ENCODE results near the gene PIK3R2.

The PIK3R2 gene

DNA sequence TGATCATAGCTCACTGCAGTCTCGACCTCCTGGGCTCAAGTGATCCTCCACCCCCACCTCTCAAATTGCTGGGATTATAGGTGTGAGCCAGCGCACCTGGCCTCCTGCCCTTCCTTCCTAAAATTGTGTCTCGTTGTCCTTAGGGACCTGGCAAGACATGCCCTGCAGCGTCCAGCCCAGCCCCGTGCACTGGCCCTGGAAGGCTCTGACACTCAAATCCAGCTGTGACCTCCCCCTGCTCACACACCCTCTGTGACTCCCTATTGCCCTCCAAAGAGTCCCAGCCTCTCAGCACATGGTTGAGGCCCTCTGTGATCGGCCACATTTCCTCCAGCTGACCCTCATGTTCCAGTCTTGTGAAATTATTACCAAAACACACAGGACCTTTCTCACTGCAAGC, 45.0 kb downstream of the PIK3R2 start:
- TF ChIP-seq, protein P1, sequence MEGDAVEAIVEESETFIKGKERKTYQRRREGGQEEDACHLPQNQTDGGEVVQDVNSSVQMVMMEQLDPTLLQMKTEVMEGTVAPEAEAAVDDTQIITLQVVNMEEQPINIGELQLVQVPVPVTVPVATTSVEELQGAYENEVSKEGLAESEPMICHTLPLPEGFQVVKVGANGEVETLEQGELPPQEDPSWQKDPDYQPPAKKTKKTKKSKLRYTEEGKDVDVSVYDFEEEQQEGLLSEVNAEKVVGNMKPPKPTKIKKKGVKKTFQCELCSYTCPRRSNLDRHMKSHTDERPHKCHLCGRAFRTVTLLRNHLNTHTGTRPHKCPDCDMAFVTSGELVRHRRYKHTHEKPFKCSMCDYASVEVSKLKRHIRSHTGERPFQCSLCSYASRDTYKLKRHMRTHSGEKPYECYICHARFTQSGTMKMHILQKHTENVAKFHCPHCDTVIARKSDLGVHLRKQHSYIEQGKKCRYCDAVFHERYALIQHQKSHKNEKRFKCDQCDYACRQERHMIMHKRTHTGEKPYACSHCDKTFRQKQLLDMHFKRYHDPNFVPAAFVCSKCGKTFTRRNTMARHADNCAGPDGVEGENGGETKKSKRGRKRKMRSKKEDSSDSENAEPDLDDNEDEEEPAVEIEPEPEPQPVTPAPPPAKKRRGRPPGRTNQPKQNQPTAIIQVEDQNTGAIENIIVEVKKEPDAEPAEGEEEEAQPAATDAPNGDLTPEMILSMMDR (IDR thresholded peaks at IDR 0.05) = no peak
- no peak for TF ChIP-seq ZFX (IDR thresholded peaks at IDR 0.05; ENCODE audit: borderline replicate concordance)
- H3K27ac ChIP-seq = no peak overlapping the region

DNA sequence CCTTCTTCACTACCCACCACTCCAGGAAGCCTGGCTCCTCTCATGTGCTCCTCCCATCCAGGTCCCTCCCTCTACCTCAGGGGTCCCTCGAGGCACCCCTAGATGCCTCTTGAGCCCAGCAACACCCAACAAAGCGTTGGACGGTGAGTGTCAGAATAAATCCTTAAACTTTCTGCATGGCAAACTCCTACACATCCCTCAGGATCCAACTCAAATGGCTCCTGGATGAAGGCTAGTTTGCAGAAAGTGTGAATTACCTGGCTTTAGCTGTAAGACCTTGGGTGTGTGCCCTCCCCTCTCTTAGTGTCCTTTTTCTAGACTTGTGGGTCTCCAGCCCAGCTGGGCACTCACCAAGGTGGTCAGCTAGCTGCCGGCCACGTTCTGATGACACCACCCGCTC, 45.4 kb downstream of the PIK3R2 start:
- no peak for TF ChIP-seq ZFX (IDR thresholded peaks at IDR 0.05; ENCODE audit: borderline replicate concordance)
- TF ChIP-seq, protein P1 (IDR thresholded peaks at IDR 0.05) = no peak
- no peak overlapping the region for H3K27ac ChIP-seq

DNA sequence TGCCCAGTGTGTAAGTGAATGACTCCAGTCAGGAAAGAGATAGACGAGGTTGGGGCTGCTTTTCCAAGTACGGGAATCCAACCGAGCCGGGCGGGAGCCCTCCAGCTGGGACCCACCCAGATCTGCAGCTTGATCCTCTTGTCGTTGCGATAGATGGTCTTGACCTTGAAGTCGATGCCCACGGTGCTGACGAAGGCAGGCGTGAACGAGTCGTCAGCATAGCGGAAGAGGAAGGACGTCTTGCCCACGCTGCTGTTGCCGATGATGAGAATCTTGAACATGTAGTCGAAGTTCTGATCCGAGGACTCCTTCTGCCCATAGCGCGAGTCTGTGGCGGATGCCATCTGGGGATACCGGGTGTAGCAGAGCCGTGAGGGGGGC, 49.4 kb downstream of the PIK3R2 start:
- H3K27ac ChIP-seq = no peak overlapping the region
- TF ChIP-seq, protein P1 (IDR thresholded peaks at IDR 0.05) = no peak
- TF ChIP-seq ZFX (IDR thresholded peaks at IDR 0.05; ENCODE audit: borderline replicate concordance) = no peak

DNA sequence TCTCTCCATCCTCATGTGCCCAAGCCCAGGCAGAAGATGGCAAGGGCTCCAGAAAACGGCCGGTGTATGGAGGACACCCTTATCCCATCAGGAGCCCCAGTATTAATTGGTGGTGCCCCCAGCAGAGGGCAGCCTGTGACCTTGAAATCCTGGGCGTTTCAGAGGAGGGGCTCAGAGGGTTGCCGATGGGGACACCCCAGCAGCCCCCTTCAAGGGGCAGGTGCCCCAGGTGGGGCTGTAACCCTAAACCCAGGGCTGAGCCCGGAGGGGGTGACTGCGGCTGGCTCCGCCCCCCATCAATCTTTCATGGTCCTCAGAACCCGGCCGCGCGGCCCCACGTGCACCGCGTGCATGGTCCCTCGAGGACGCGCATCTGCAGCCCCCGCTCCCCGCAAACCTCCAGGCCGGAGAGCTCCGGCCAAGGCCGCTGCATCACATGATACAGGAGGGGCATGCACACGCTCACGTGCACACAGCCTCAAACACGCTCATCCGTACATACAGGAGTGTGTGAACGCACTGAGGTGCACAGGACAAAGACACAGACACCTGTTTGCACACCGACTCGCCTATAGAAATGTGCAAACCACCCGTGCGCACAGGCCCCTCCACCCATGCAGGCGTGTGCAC, 49.9 kb downstream of the PIK3R2 start:
- TF ChIP-seq ZFX (IDR thresholded peaks at IDR 0.05; ENCODE audit: borderline replicate concordance) = no peak
- TF ChIP-seq, protein P1 (IDR thresholded peaks at IDR 0.05) = peak; percentile 14; the same call in 1 of the 2 replicates

DNA sequence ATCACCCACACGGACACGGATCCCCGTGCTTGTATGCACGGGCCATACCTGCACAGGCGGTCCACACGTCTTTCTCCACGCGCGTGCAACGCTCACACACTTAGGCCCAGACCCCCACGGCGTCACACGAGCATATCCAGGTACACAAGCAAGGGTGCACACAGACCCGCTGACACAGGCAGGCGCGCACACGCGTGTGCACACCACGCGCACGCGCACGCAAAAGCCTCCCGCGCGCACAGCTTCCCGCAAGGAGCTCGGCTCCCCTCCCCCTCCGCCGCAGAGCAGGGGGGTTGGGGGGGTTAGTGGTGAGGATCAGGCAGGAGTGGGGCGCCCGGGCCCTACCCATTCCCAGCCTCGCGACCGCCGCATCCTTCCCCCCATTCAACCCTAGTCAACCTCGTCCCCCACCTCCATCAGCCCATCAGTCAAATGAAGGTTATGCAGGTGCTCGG, 50.5 kb downstream of the PIK3R2 start:
- TF ChIP-seq, protein P1 (IDR thresholded peaks at IDR 0.05) = no peak
- no peak for TF ChIP-seq ZFX (IDR thresholded peaks at IDR 0.05; ENCODE audit: borderline replicate concordance)
- peak overlapping the region; percentile 68 for H3K27ac ChIP-seq

More for the DNA sequence above, 49.9 kb downstream of the PIK3R2 start:
- H3K27ac ChIP-seq = peak overlapping the region; percentile 68

DNA sequence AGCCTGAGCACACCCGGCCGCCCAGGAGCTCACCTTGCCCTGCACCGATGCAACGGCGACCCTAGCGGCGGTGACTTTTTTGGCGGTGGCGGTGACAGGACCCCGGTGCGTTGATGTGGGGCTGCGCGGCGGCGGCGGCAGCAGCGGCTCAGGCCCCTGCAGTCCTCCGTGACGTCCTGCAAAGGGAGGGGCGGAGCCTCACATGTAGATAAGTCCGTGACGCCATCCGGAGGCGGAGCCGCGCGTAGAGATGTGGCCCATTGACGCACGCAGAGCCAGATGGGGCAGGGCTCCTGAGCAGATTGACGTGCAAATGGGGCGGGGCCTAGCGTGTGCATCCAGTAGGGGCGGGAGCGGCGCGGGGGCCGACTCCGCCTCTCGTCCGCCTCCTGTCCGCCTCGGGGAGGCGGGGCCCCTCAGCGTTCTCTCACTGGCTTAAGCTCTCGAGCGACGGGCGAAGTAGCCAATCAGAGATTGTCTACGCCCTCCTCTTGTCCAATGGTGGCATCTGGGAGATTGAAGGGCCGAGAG, 51.0 kb downstream of the PIK3R2 start, which contains the start of gene RAB3A:
Gene RAB3A, minus strand, starts transcription at position 180 of the 531 bp plus-strand sequence. CDS start 1,302 bp downstream, outside the sequence.
- peak within 1 kb of the TSS; percentile 68 for H3K27ac ChIP-seq
- TF ChIP-seq, protein P1 (IDR thresholded peaks at IDR 0.05) = no peak
- no peak for TF ChIP-seq ZFX (IDR thresholded peaks at IDR 0.05; ENCODE audit: borderline replicate concordance)

Data from 22Rv1 (cell line).